Brain microvascular endothelial cell (primary cell): Measurements from ENCODE around the gene MEGF10.

Experiments
- DNase-seq: peaks from one replicate; pipeline ENCODE4 v3.0.0-alpha.2; 2020
- H3K27ac ChIP-seq: fragments of 250-450 bp; sonication (Bioruptor Pico); 2 replicates; pipeline ENCODE4 v1.5.1; 2020; ENCODE audit warnings: mild to moderate bottlenecking, moderate library complexity
- H3K27me3 ChIP-seq: fragments of 250-450 bp; sonication (Bioruptor Pico); replicated peaks from 2 replicates; pipeline ENCODE4 v1.5.1; 2020; ENCODE audit warnings: mild to moderate bottlenecking
- H3K36me3 ChIP-seq: fragments of 250-450 bp; sonication (Bioruptor Pico); replicated peaks from 2 replicates; pipeline ENCODE4 v1.5.1; 2020; ENCODE audit warnings: mild to moderate bottlenecking
- H3K4me3 ChIP-seq: 2 replicates; pipeline ENCODE4 v1.5.1; 2011; ENCODE audit warnings: low read depth, mild to moderate bottlenecking, control low read depth, low read length, moderate library complexity
- CTCF ChIP-seq: IDR thresholded peaks from 2 replicates; pipeline ENCODE4 v1.5.1; 2011; ENCODE audit warnings: low read depth, mild to moderate bottlenecking, moderate library complexity, low read length, control low read depth, inconsistent platforms; ENCODE audit errors: missing control alignments
- in situ Hi-C: cut with HindIII; loops from 2 replicates; pipeline ENCODE4 v1.10.0; 2017; ENCODE audit warnings: low sequenced_read_pairs, low pct_ligation_motif_present

MEGF10 gene

GRCh38 chr5:127452626-127453025, 162.0 kb downstream of the MEGF10 start:
- Histone ChIP-seq H3K4me3 (no peak overlapping the region), H3K27me3 (no peaks in the 10 kb centered on the region), H3K27ac (no peak overlapping the region), H3K36me3 (no peaks in the 10 kb centered on the region)
- in situ Hi-C loops = no loop called here
- DNase-seq = no peak
- TF ChIP-seq CTCF = no peak

- in situ Hi-C loops = no loop called here
Observed at GRCh38 chr5:127471211-127471610, 180.6 kb downstream of the MEGF10 start.

DNA sequence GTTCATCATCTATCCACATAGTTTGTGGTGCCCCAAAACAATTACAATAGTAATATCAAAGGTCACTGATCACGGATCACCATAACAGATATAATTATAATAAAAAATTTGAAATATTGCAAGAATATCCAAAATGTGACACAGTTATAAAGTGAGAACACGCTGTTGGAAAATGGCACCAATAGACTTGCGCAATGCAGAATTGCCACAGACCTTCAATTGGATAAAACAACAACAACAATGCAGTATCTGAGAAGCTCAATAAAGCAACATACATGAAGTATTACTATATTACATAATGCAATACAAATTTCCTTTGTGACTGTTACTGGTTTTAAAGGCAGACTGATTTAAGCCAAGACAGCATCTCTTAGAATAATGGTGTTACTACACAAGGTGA, 182.1 kb downstream of the MEGF10 start:
- Histone ChIP-seq H3K36me3 (no peaks in the 10 kb centered on the region), H3K27me3 (no peaks in the 10 kb centered on the region), H3K27ac (no peak overlapping the region), H3K4me3 (no peak overlapping the region)
- in situ Hi-C loops = no loop called here
- no peak for TF ChIP-seq CTCF
- DNase-seq = no peak

More at GRCh38 chr5:127471211-127471610, 180.6 kb downstream of the MEGF10 start:
- Histone ChIP-seq H3K27ac (no peak overlapping the region), H3K27me3 (no peaks in the 10 kb centered on the region), H3K36me3 (no peaks in the 10 kb centered on the region), H3K4me3 (no peak overlapping the region)
- no peak for DNase-seq
- no peak for TF ChIP-seq CTCF

GRCh38 chr5:127486471-127486870, 195.9 kb downstream of the MEGF10 start:
- H3K27ac ChIP-seq = no peak overlapping the region
- DNase-seq = no peak
- in situ Hi-C loops = no loop called here
- H3K36me3 ChIP-seq = no peaks in the 10 kb centered on the region
- no peak overlapping the region for H3K4me3 ChIP-seq
- H3K27me3 ChIP-seq = no peaks in the 10 kb centered on the region
- no peak for TF ChIP-seq CTCF

- no peak overlapping the region for H3K27ac ChIP-seq
- TF ChIP-seq CTCF = peak; percentile 62
- no peaks in the 10 kb centered on the region for H3K27me3 ChIP-seq
- in situ Hi-C loops = no loop called here
- H3K4me3 ChIP-seq = no peak overlapping the region
- no peaks in the 10 kb centered on the region for H3K36me3 ChIP-seq
- peak; percentile 4 for DNase-seq
Observed at GRCh38 chr5:127492854-127493738, 202.5 kb downstream of the MEGF10 start.
